ENCODE data around the gene DDX17.

Gene DDX17

GRCh38 chr22:38464992-38465672 is 41.0 kb downstream of the DDX17 start:
- no peaks in the 10 kb centered on the region for H3K9me3 Mint-ChIP-seq
- no peaks in the 10 kb centered on the region for H3K36me3 Mint-ChIP-seq
- no peak overlapping the region for H3K4me3 Mint-ChIP-seq
- no peak overlapping the region for H3K27ac Mint-ChIP-seq
- ATAC-seq = no peak
- H3K27me3 Mint-ChIP-seq = peaks cover 94% of the 10 kb centered on the region
- peaks cover 44% of the 10 kb centered on the region for H3K4me1 Mint-ChIP-seq

- Mint-ChIP-seq H3K27me3 (peaks cover 96% of the 10 kb centered on the region), H3K27ac (no peak overlapping the region), H3K4me1 (peaks cover 44% of the 10 kb centered on the region), H3K4me3 (no peak overlapping the region), H3K9me3 (no peaks in the 10 kb centered on the region), H3K36me3 (no peaks in the 10 kb centered on the region)
- ATAC-seq = no peak
Measured at GRCh38 chr22:38462960-38463784, 42.9 kb downstream of the DDX17 start.

GRCh38 chr22:38461414-38462081 is 44.6 kb downstream of the DDX17 start:
- peak; percentile 54 for ATAC-seq
- peaks cover 34% of the 10 kb centered on the region for H3K4me1 Mint-ChIP-seq
- H3K9me3 Mint-ChIP-seq = no peaks in the 10 kb centered on the region
- H3K27me3 Mint-ChIP-seq = peaks cover 97% of the 10 kb centered on the region
- H3K27ac Mint-ChIP-seq = no peak overlapping the region
- no peaks in the 10 kb centered on the region for H3K36me3 Mint-ChIP-seq
- H3K4me3 Mint-ChIP-seq = no peak overlapping the region

GRCh38 chr22:38461057-38461413 is 45.1 kb downstream of the DDX17 start:
- no peaks in the 10 kb centered on the region for H3K36me3 Mint-ChIP-seq
- no peaks in the 10 kb centered on the region for H3K9me3 Mint-ChIP-seq
- peak; percentile 52 for ATAC-seq
- no peak overlapping the region for H3K27ac Mint-ChIP-seq
- peaks cover 39% of the 10 kb centered on the region for H3K4me1 Mint-ChIP-seq
- peaks cover 97% of the 10 kb centered on the region for H3K27me3 Mint-ChIP-seq
- no peak overlapping the region for H3K4me3 Mint-ChIP-seq

GRCh38 chr22:38460426-38460840 is 45.7 kb downstream of the DDX17 start:
- H3K27ac Mint-ChIP-seq = no peak overlapping the region
- H3K4me3 Mint-ChIP-seq = no peak overlapping the region
- H3K9me3 Mint-ChIP-seq = no peaks in the 10 kb centered on the region
- H3K36me3 Mint-ChIP-seq = no peaks in the 10 kb centered on the region
- H3K27me3 Mint-ChIP-seq = peaks cover 92% of the 10 kb centered on the region
- ATAC-seq = peak; percentile 13
- peaks cover 33% of the 10 kb centered on the region for H3K4me1 Mint-ChIP-seq

- ATAC-seq = no peak
Measured at GRCh38 chr22:38456841-38457699, 49.0 kb downstream of the DDX17 start.

GRCh38 chr22:38456272-38456835 is 49.8 kb downstream of the DDX17 start:
- H3K4me1 Mint-ChIP-seq = peaks cover 28% of the 10 kb centered on the region
- no peaks in the 10 kb centered on the region for H3K9me3 Mint-ChIP-seq
- no peaks in the 10 kb centered on the region for H3K36me3 Mint-ChIP-seq
- peaks cover 86% of the 10 kb centered on the region for H3K27me3 Mint-ChIP-seq
- no peak for ATAC-seq
- peak overlapping the region; percentile 11 for H3K4me3 Mint-ChIP-seq
- no peak overlapping the region for H3K27ac Mint-ChIP-seq

More at GRCh38 chr22:38456841-38457699, 49.0 kb downstream of the DDX17 start:
- Mint-ChIP-seq H3K36me3 (no peaks in the 10 kb centered on the region), H3K27ac (no peak overlapping the region), H3K4me1 (peaks cover 33% of the 10 kb centered on the region), H3K27me3 (peaks cover 86% of the 10 kb centered on the region), H3K4me3 (peak overlapping the region; percentile 11), H3K9me3 (no peaks in the 10 kb centered on the region)

GRCh38 chr22:38455530-38456271 is 50.4 kb downstream of the DDX17 start:
- Mint-ChIP-seq H3K36me3 (no peaks in the 10 kb centered on the region), H3K4me3 (peak overlapping the region; percentile 42), H3K4me1 (peaks cover 21% of the 10 kb centered on the region), H3K9me3 (no peaks in the 10 kb centered on the region), H3K27me3 (peaks cover 86% of the 10 kb centered on the region), H3K27ac (no peak overlapping the region)
- no peak for ATAC-seq

- peaks cover 86% of the 10 kb centered on the region for H3K27me3 Mint-ChIP-seq
- H3K4me1 Mint-ChIP-seq = peaks cover 16% of the 10 kb centered on the region
- H3K4me3 Mint-ChIP-seq = peak within 1 kb of the TSS; percentile 75
- H3K9me3 Mint-ChIP-seq = no peaks in the 10 kb centered on the region
- no peaks in the 10 kb centered on the region for H3K36me3 Mint-ChIP-seq
- H3K27ac Mint-ChIP-seq = no peak within 1 kb of the TSS
- ATAC-seq = peak; percentile 5
Measured at GRCh38 chr22:38455076-38455529, 51.0 kb downstream of the DDX17 start, which contains the start of gene KCNJ4. Gene KCNJ4, minus strand, starts transcription at chr22:38455199. Its CDS starts 27,067 bp downstream, at chr22:38428132.

- H3K27me3 Mint-ChIP-seq = peaks cover 89% of the 10 kb centered on the region
- no peaks in the 10 kb centered on the region for H3K9me3 Mint-ChIP-seq
- H3K4me1 Mint-ChIP-seq = peaks cover 16% of the 10 kb centered on the region
- H3K4me3 Mint-ChIP-seq = peak overlapping the region; percentile 75
- peak; percentile 17 for ATAC-seq
- H3K36me3 Mint-ChIP-seq = no peaks in the 10 kb centered on the region
- H3K27ac Mint-ChIP-seq = no peak overlapping the region
Measured at GRCh38 chr22:38454353-38455075, 51.6 kb downstream of the DDX17 start.

- Mint-ChIP-seq H3K27me3 (peaks cover 89% of the 10 kb centered on the region), H3K4me1 (peaks cover 16% of the 10 kb centered on the region), H3K4me3 (peak overlapping the region; percentile 75), H3K36me3 (no peaks in the 10 kb centered on the region), H3K9me3 (no peaks in the 10 kb centered on the region), H3K27ac (no peak overlapping the region)
- ATAC-seq = no peak
Measured at GRCh38 chr22:38453996-38454352, 52.1 kb downstream of the DDX17 start.

GRCh38 chr22:38453066-38453672 is 52.9 kb downstream of the DDX17 start:
- H3K9me3 Mint-ChIP-seq = no peaks in the 10 kb centered on the region
- H3K4me1 Mint-ChIP-seq = peaks cover 16% of the 10 kb centered on the region
- no peak overlapping the region for H3K4me3 Mint-ChIP-seq
- H3K27me3 Mint-ChIP-seq = peaks cover 89% of the 10 kb centered on the region
- ATAC-seq = no peak
- no peak overlapping the region for H3K27ac Mint-ChIP-seq
- no peaks in the 10 kb centered on the region for H3K36me3 Mint-ChIP-seq
